NCI-H2081 (cell line): ENCODE results near the gene TNC.
A peak's percentile ranks its signal among the peaks of the same experiment; 100 is the strongest.
"Not testable (repeated sequence)": the region's sequence is repeated elsewhere in the genome, so short reads cannot be mapped to it uniquely, and the experiment has no call there.

Experiments
- DNase-seq, 2 experiments: peaks; one replicate each; lab custom pipeline; 2025; lab: John Stamatoyannopoulos, UW

TNC gene

DNA sequence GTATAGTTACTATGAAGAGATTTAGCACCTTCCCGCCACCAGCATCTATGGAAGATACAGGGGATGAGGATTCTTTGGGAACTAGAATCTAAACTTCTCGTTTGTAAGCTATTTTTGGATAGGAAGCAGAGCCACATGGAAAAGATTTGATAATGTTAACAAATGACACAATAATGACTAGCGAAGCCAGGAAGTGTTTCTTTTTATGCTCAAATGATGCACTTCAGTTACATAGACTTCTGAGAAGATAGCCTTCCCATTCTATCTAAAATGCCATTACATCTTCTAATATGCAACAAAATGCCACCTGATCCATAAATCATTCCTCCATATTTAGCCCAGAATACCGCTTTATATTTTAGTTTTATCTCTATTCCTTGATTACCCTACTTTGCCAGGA is 17.0 kb upstream of the TNC start:
- no peak for DNase-seq

DNA sequence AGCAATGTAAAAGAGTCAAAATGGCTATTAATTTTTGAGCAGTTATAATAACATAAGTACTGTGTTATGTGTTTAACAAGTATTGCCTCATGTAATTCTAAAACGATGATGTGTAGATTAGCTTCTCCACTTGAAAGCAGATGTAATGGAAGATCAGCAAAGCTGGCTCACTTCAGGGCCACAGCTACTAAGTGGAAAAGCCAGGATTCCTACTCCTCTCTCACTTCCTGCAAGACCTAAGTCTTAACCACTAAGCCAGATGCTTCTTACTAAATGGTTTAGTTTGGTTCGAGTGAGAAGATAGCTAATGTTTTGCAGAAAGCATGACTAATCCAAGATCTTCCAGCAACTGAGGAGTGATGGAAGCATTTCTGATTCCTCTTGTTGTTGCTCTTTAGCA is 15.7 kb upstream of the TNC start:
- DNase-seq = no peak

DNA sequence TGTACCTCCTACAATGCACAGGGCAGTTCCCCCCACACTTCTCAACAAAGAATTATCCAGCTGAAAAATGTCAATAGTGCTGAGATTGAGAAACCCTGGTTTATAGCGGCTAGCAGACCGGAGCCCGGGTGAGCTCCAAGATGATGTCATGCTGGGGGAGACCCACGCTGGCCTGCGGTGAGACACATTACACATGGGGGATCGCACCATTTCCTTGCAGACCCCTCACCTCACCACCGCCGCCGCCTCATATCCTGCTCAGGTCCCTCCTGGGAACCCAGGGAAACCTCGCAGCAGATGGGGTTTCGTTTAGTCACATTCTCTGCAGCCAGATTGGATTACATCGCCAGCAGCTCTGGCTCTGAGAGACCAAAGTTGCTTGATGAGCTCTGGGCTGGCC is 14.7 kb upstream of the TNC start:
- no peak for DNase-seq

DNA sequence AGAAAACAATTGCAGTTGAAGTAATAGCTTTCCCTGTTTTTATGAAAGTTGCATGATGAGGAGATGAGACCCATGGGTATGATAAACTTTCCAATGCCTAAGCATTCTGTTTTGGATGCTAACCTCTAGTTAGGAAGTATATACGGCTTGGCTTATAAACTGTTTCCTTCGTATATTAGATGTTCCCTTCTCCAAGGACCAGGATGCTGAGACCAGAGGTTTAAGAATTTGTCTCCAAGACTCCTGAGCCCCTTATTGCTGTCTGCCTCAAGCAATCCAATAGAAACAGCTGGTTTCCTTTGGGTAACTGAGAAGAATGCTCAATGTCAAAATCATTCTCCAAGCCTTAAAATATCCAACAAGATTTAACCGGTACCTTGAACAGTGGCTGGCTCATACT is 12.2 kb upstream of the TNC start:
- no peak for DNase-seq

DNA sequence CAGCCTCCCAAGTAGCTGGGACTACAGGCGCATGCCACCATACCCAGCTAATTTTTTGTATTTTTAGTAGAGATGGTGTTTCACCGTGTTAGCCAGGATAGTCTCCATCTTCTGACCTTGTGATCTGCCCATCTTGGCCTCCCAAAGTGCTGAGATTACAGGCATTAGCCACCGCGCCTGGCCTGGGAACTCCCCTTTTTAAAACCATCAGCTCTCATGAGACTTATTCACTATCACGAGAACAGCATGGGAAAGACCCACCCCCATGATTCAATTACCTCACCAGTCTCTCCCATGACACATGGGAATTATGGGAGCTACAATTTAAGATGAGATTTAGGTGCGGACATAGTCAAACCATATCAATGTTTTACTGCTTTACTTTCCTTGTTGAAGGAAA is 10.8 kb upstream of the TNC start:
- not testable (repeated sequence) for DNase-seq

DNA sequence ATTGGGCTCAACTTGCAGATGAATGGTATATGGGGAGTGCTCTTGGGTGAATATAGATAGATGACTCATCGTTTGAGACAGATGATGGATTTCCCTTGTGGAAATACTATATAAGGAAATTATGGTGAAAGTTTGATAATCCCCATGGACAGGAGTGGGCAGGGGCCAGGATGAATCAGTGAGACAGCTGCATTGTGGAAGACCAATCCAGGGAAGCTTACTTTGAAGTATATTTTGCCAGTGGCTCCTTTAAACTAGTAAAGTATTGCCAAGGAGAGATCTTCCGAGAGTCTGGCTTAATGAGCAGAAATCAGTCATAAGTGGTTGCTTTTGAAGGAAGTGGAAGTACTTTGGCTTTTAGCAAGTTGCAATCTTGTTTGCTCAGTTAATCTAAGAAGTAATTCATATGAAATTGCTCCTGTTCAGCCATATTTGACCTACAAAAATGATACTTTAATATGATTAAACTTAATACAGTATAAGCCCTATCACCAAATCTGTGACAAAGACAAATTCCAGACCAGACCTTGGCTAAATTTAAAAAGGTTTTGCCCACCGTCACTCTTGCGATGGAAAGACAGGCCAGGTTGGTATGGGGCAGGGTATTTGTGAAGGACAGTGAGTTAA is 9.3 kb upstream of the TNC start:
- DNase-seq = no peak

DNA sequence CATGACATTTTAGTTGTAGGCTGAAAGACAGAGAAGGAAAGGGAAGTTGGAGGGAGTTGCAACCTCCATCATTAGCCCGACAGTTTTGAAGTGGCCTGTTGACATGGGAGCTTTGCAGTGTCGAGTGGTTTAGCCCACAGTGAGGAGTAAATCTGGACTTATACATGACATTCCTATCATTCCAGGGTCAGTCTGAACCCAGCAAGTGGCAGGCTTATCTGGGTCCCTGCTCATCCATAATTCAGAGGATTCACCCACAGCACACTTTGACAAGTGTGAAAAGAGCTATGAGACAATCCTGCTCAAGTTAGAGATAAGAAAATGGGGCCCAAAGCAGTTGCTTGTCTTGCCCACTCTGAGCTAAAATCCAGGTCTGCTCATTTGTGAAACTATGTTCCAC is 8.4 kb upstream of the TNC start:
- no peak for DNase-seq

DNA sequence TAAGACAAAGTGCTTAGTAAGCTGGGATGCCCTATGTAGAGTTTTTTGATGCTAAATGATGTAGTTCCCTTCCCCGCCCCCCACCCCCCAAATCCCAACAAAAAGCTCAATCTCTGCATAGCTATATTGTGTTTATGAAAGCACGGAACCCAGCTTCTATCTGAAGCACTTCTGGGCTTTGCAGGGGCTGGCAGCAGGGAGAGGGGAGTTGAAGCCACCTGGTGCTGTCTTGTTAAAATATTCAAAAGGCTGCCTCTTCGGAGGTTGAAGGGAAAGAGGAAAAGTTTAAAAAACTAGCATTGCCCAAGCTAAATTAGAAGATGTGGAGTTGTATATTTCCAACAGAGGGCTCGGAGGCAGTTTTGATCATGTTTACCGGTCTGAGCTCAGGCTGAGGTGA is 5.0 kb upstream of the TNC start:
- DNase-seq = no peak

DNA sequence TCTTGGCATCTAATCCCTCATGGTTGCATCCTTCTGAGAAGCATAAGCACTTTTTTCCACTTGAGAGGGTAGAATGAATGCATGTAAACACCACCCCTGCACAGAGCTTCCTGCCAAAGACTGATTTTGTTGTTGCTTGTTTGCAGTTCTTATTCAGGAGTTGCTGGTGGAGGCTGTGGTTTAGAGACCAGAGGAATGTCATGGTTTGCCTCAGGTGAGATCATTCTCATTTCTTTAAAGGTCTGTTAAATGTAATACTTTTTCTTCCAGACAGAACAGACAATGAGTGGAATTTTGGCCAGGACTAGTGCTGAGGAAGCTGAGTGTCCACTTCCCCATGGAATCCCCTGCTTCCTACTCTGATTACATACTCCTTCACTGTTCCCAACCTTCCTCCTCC is 3.2 kb upstream of the TNC start:
- DNase-seq = no peak

DNA sequence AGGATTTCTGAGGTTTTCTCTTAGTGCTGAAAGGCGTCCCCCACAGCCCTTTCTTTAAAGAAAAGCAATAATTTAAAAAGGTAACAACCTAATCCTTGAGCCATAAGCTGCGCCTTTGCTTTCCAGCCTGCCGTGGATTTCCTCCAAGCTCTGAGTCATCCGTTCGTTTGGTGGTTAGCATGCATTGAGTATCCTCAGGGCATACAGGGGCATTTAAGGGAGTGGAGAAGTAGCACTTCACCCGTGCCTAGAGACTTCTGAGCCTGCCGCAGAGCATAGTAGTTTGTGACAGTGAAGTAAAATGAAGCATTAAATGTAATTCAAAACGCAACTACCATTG is 892 bp upstream of the TNC start:
- DNase-seq = peak; percentile 28 to 41

DNA sequence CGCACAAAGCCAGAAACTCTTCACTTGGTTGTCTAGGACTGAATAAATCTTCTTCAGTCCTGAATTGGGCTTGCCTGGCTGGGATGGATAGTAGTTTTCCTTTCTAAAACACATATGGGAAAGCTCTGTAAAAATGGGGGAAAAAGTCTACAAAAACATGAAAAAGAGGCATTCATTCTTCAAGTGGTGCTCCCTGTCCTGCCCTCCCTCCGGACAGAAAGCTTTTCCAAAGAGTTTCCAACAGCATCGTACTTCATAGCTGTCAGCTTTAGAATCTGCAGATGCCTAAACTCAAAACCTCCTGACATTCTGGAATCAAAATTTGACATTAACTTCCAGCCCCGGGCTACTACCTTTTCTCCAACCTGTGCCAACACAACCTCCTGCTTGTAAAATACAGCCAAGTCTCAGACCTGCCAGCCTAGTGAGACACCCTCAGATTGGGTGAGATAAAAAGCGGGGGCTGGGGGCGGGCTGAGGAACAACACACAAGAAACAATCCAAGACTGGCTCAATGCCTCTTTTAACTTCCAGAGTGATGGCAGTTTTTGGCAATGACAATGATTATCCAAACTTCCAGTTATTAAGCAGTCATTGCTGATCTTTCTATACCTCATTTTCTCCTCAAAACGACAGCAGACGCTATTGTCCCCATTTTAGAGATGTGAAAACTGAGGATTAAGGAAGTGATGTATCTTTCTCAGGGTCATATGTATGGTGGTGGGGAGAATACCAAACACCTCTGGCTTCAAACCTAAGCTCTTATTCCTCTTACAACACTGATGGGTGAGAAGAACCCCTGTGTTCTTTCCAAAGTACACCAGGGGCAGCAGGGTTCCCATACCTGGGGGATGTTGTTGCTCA is 1.3 kb downstream of the TNC start:
- DNase-seq = no peak

DNA sequence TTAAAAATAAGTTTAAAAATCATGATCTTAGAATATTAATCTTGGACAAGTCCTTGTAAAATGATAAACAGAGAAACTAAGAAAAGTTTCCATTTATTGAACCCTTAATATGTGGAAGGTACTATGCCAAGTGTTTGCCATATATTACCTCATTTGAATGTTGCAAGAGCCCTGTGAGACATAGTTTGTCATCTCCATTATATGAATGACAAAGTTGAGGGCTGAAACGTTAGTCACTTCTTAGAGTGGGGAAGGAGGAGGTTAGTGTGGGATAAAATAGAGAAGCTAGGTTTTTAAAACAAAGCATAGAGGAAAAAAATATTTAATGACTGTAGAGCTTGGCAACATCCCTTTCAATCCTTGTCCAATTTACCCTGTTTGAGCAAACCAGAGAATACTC is 2.0 kb downstream of the TNC start:
- no peak for DNase-seq

DNA sequence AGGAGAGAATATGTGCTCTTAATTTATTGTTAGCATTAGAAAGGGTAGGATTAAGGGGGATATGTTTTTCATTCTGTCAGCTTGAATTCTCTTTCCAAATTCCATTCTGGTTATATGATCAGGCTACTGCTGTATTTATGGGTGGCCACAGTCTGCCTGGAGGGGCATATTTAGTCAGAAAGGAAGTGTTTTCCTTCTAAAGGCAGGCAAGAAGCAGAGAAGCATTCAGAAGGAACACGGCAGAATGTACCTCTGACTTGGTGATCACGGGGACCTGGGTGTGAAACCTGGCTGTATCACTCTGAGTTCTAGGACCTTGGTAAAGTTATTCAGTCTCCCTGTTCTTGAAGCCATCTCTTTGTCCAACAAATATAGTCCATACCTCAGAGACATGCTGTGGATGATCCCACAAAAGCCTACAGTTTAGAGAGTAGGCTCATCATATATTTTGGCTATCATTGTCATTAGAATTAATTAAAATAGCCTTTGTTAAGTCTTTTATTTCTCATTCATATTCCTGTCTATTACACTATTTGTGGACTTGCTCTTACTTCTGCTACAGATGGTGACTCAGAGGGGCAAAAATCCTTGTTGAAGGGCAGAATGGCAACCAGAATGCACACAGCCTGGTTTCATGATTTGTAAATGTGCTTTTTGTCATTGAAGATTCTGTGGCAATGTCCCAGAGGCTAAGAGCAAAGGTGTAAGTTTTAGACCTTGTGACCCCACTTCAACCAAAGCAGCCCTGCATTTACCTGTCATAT is 2.7 kb downstream of the TNC start:
- no peak for DNase-seq

DNA sequence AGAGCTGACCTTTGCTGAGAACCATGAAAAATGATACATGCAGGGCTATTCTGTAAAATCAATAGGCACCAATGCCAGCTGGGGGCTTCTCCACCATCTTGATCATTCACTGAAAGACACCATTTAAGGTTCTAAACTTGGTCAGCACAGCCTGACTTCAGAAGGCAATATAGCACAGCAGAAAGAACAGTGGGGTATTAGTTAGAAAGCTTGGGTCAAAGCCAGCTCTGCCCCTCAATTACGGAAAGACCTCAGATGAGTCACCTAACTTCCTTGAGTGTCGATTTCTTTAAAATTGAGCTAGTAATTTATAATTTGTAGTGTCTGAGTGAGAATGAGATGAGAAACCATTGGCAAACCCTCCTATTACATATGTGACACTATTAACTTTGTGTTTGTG is 3.4 kb downstream of the TNC start:
- DNase-seq = no peak

DNA sequence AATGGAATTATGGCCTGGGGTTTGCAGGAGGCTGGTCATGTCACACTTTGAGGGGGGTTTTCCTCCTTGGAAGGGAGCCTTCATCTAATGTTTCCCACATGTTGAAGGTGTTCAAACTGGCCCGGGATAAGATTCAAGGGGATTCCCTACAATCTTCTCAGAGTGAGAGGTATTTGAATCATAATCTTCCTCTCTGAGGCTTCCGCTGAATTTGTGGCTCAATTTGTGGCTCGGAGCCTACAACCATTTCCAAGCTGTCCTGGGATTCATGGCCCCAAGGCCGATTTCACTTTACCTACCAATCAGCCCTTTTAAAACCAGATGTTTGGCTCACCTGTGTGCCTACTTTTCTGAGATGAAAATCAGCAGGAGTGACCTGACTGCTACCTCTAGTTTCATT is 3.9 kb downstream of the TNC start:
- DNase-seq = no peak

DNA sequence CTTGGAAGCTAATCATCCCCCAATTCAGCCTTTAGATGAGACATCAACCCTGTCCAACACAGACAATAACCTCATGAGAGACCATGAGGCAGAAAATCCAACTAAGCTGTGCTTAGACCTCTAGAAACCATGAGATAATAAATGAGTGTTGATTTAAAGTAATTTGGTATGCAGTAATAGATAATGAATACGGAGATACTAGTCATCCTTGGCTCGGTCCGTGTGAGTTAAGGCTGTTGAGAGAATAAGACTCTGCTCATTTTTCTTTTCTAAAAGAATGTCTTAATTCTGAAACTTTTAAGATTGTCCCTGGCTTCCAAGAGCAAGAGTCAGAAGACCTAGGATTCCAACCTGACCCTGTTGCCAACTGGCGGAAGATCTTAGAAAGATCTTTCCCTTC is 6.1 kb downstream of the TNC start:
- no peak for DNase-seq

DNA sequence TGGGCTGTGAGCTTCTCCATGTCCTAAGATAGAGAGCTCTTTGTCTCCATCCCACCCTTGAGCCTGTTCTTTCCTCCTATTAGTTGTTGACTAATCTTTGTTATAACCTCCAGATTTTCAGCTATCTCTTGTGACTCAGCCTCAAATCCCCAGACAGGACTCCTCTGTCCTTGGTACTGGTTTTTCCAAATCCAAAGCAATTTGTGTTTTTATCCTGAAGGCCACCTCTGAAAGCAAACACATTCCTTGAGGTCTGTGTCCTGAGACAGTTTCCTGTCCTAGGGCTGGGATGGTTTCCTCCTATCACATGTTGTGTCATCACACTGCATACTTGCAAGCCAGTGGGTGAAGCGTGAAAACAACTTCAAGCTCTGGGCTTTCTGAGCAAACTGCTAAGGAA is 8.5 kb downstream of the TNC start:
- no peak for DNase-seq

DNA sequence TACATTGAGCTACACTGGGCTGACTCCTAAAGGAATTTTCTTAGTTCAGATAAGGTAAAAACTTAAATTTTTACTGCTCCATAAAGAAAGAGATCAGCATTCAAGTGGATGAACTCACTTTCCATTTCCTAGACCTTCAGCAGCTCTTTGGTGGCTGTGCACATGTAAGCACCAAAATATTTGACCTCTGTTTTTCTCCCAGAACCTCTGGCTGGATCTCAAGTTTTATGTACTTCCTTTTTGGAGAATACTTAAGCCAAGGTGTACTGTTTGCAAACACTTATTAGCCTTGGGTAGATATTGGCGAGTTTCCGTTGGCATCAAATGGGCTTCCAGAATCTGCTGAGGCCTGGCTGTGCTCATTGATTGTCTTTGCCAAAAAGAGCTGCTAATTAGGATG is 10.3 kb downstream of the TNC start:
- DNase-seq = no peak

DNA sequence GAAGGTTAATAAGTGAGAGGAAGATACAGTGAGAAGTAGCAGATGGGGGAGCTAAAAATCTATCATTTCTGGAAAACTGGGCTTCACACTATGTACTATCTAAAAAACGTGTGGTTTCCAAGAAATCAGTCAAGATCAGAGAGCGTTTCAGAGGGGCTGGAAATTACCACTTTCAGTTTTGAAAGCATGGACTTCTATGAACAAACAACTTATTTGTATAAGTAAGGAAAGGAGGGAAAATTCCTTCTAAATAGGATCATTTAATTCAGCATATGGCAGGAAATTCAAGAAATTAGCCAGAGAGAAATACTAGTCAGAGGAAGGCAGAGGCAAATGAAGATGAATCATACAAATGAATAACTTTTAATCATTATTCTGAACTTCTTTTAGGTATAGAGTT is 11.3 kb downstream of the TNC start:
- no peak for DNase-seq

DNA sequence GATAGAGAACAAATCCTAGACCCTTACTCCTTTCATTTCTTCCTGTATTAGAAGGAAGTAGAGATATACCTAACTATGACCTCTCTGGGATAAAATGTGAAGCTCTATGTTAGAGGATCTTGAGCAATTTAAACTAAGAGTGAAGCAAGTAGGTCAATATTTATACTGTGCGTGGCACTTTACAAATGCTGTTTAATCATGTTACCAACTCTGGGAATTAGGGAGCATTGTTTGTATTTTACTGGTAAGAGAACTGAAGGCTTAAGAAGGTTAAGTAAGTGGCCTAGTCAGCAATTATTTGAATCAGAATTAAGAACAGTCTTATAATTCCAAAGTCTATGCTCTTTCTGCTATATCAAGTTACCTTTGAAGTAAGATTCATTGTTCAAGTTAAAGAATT is 12.0 kb downstream of the TNC start:
- no peak for DNase-seq

DNA sequence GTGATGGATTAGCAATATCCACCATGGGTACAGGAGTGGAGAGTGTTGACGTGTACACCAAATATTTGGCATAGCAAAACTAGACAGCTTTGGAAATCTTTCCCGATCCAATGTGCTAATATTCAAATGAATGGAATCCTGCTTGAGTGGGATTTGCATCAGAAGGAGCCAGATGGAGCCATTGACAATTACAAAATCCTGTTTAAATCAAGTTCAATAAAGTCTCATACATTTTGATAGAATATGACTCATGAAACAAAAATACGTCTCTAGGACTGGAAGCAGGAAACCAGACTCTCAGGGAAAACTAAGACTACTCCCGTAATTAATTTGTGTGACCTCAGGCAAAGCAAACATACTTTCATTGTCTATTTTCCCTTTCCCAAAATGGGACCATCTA is 13.0 kb downstream of the TNC start:
- DNase-seq = no peak

DNA sequence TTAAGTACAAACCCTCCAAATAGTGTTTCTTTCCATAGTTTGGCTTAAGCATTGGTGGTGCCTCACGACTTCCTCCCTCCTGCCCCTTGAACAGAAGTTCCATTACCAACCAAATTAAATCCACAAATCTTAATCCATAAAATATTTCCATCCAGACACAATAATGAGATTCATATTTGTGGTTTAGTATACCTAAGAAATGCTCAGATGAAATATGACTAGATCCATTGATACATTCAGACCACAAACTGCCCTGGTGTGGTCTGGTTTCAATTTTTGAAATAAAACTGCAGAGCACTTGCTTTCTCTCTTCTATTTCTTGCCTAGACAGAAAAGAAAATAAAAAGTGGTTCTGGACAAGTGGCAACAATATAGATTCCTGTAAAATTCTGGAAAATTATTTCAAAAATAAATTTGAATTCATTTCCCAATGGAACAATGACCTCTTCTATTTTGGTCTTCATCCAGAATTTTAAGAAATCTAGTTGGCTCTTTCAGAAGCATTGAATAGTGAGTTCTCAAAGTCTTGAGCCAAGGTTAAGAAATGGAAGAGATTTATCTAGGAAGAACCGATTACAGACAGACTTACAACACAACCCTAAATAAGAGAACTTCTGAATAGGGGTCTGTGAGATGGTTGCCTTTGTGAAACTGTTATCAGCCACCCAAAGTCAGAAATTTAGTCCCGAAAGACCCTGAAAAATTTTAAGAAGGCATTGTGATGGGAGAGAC is 14.0 kb downstream of the TNC start:
- no peak for DNase-seq

DNA sequence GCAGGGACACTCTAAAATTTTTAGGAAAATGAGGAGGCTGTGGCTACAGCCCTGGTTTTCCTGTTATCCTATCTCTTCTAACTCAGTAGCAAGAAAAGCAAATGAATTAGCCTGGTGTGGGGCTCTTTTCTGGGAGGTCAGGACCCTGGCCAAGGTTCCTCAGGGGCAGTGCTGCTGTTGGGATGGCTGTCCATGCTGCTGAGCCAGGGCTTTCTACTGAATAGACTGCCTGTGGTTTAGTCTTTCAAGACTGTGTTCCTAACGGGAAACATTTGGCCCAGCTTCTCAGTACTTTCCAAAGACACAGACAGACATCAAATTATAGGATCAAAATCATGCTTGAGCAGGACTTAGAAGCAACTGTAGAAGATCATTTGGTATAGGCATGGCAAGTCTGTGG is 18.1 kb downstream of the TNC start:
- no peak for DNase-seq
